ENCODE data around the gene RAD18.

The RAD18 gene

DNA sequence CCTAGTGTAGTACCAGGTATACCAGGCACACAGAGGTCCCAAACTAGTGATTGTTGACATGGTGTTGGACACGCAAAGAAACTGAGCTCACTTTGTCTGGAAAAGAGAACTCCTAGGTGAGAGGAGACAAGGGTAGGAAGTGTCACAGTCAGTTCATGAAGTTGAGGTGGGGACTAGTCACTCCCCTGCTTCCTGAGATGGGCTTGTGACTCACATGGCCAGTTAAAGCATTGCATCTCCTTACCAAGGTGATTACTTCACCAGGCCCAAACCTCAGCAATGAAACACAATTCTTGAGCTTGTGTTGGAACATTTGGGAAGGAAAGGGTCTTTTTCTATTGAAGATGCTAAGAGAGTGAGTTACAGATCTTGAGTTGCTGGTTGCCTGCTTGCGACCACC is 49.2 kb upstream of the RAD18 start:
- ChIA-PET CTCF (interaction anchor here (0.6 to 1.5 kb wide), 3 partner anchors 25 to 371 kb away, joined by 5 to 7 read pairs (median 7); no protein-coding TSS in a partner anchor), POLR2A (no interaction called here)
- TF ChIP-seq, protein P1, sequence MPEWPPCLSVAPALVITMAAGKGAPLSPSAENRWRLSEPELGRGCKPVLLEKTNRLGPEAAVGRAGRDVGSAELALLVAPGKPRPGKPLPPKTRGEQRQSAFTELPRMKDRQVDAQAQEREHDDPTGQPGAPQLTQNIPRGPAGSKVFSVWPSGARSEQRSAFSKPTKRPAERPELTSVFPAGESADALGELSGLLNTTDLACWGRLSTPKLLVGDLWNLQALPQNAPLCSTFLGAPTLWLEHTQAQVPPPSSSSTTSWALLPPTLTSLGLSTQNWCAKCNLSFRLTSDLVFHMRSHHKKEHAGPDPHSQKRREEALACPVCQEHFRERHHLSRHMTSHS (tag by site-specific recombination; IDR thresholded peaks at IDR 0.05) = no peak
- TF ChIP-seq SCRT2 (tag by site-specific recombination; IDR thresholded peaks at IDR 0.05) (no peak), ZNF561 (tag by site-specific recombination; IDR thresholded peaks at IDR 0.05; ENCODE audit: borderline replicate concordance) (no peak), ZNF596 (tag by site-specific recombination; IDR thresholded peaks at IDR 0.05) (no peak), YY1 (tag by site-specific recombination; IDR thresholded peaks at IDR 0.05) (no peak), ZNF624 (tag by site-specific recombination; IDR thresholded peaks at IDR 0.05) (no peak), ZNF544 (tag by site-specific recombination; IDR thresholded peaks at IDR 0.05) (no peak), ZNF394 (tag by site-specific recombination; IDR thresholded peaks at IDR 0.05; ENCODE audit: borderline replicate concordance) (no peak), ZNF785 (tag by site-specific recombination; IDR thresholded peaks at IDR 0.05) (no peak), ZNF664 (tag by site-specific recombination; IDR thresholded peaks at IDR 0.05) (no peak), ZNF24 (tag by site-specific recombination; IDR thresholded peaks at IDR 0.05) (no peak), ZNF114 (tag by site-specific recombination; IDR thresholded peaks at IDR 0.05) (no peak), ZNF148 (tag by site-specific recombination; IDR thresholded peaks at IDR 0.05; ENCODE audit: borderline replicate concordance) (no peak), ZNF138 (tag by site-specific recombination; IDR thresholded peaks at IDR 0.05; ENCODE audit: borderline replicate concordance) (no peak), ZBTB48 (tag by site-specific recombination; IDR thresholded peaks at IDR 0.05) (no peak), WT1 (tag by site-specific recombination; IDR thresholded peaks at IDR 0.05) (no peak), ZBTB1 (tag by site-specific recombination; IDR thresholded peaks at IDR 0.05) (no peak)
- no peak overlapping the region for H3K27ac ChIP-seq (ENCODE audit: extremely low read depth, low read depth, low read length)
- peaks cover 0 to 9% of the 10 kb centered on the region in 2 experiments; a peak in 1 of 3 replicates for H3K36me3 ChIP-seq (ENCODE audit: control insufficient read depth in 2 of 2, insufficient read depth in 1 of 2, low read length in 2 of 2)
- no peak overlapping the region for H3K4me3 ChIP-seq (ENCODE audit: low read depth, low read length)
- no peaks in the 10 kb centered on the region for H3K4me1 ChIP-seq (ENCODE audit: control insufficient read depth, insufficient read depth, low read length)
- no peaks in the 10 kb centered on the region for H3K9me3 ChIP-seq (ENCODE audit: control insufficient read depth, insufficient read depth, low read depth, low read length)

DNA sequence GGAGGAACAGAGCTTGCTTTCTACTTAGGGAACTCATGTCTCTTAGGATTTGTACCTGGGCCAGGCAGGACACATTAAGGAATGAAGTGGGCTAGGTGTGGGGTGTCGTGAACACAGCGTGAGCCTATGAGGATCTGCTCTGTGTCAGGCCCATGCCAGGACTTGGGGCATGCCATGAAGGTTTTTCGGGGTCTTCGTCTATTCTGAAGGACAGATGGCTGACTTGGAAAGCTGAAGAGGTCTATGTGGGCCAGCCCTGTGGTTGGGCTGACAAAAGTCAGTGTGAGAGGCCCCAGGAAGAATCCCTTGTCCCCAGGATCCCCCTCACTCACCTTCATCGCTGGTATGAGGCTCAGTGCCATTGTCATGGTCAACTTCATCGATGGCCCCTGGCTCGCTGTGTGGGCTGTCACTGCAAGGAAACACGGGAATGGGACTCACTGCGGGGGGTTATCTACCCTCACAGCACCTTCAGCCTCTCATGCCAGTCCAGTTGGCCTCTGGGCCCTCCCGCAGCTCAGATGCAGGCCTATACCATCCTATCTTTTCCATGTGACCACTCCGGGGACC is 46.8 kb upstream of the RAD18 start:
- ChIA-PET POLR2A (no interaction called here), CTCF (interaction anchor here (0.8 to 1.0 kb wide), 2 partner anchors 16 to 21 kb away, joined by 3 to 4 read pairs; no protein-coding TSS in a partner anchor)
- no peaks in the 10 kb centered on the region for H3K4me1 ChIP-seq (ENCODE audit: control insufficient read depth, insufficient read depth, low read length)

More for the DNA sequence above, 46.8 kb upstream of the RAD18 start:
- Histone ChIP-seq H3K27ac (ENCODE audit: extremely low read depth, low read depth, low read length) (no peak overlapping the region), H3K4me3 (ENCODE audit: low read depth, low read length) (no peak overlapping the region), H3K9me3 (ENCODE audit: control insufficient read depth, insufficient read depth, low read depth, low read length) (no peaks in the 10 kb centered on the region), H3K36me3 (ENCODE audit: control insufficient read depth in 2 of 2, insufficient read depth in 1 of 2, low read length in 2 of 2) (peaks cover 0 to 9% of the 10 kb centered on the region in 2 experiments; a peak in 1 of 3 replicates)
- TF ChIP-seq ZNF792 (tag by site-specific recombination; IDR thresholded peaks at IDR 0.05) (no peak), ZNF138 (tag by site-specific recombination; IDR thresholded peaks at IDR 0.05; ENCODE audit: borderline replicate concordance) (no peak), ZNF670 (tag by site-specific recombination; IDR thresholded peaks at IDR 0.05; ENCODE audit: low read depth) (no peak), ZNF707 (tag by site-specific recombination; IDR thresholded peaks at IDR 0.05) (no peak), ZNF311 (tag by site-specific recombination; IDR thresholded peaks at IDR 0.05; ENCODE audit: borderline replicate concordance) (no peak)
- TF ChIP-seq, protein P2, sequence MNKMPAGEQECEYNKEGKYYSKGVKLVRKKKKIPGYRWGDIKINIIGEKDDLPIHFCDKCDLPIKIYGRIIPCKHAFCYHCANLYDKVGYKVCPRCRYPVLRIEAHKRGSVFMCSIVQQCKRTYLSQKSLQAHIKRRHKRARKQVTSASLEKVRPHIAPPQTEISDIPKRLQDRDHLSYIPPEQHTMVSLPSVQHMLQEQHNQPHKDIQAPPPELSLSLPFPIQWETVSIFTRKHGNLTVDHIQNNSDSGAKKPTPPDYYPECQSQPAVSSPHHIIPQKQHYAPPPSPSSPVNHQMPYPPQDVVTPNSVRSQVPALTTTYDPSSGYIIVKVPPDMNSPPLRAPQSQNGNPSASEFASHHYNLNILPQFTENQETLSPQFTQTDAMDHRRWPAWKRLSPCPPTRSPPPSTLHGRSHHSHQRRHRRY (tag by site-specific recombination; IDR thresholded peaks at IDR 0.05) = no peak
